GM12865 (cell line): Measurements from ENCODE around the gene CD300C.
A peak's percentile ranks its signal among the peaks of the same experiment; 100 is the strongest.

Source experiments
- DNase-seq: peaks from one replicate; pipeline ENCODE4 v3.0.0; 2010; ENCODE audit warnings: low read depth
- H3K4me3 ChIP-seq: 2 replicates; pipeline ENCODE4 v1.5.1; 2011; ENCODE audit warnings: mild to moderate bottlenecking, low read depth, low read length, control low read depth
- TF ChIP-seq, protein P1 (sequence below): IDR thresholded peaks from 2 replicates; pipeline ENCODE4 v1.5.1; 2011; ENCODE audit warnings: low read length, control low read depth, low read depth, inconsistent platforms; ENCODE audit not compliant: insufficient read depth; ENCODE audit errors: missing control alignments

CD300C gene

GRCh38 chr17:74569020-74570003, 23.4 kb upstream of the CD300C start:
- DNase-seq: no peak
- TF ChIP-seq, protein P1, sequence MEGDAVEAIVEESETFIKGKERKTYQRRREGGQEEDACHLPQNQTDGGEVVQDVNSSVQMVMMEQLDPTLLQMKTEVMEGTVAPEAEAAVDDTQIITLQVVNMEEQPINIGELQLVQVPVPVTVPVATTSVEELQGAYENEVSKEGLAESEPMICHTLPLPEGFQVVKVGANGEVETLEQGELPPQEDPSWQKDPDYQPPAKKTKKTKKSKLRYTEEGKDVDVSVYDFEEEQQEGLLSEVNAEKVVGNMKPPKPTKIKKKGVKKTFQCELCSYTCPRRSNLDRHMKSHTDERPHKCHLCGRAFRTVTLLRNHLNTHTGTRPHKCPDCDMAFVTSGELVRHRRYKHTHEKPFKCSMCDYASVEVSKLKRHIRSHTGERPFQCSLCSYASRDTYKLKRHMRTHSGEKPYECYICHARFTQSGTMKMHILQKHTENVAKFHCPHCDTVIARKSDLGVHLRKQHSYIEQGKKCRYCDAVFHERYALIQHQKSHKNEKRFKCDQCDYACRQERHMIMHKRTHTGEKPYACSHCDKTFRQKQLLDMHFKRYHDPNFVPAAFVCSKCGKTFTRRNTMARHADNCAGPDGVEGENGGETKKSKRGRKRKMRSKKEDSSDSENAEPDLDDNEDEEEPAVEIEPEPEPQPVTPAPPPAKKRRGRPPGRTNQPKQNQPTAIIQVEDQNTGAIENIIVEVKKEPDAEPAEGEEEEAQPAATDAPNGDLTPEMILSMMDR: no peak
- H3K4me3 ChIP-seq: no peak overlapping the region

DNA sequence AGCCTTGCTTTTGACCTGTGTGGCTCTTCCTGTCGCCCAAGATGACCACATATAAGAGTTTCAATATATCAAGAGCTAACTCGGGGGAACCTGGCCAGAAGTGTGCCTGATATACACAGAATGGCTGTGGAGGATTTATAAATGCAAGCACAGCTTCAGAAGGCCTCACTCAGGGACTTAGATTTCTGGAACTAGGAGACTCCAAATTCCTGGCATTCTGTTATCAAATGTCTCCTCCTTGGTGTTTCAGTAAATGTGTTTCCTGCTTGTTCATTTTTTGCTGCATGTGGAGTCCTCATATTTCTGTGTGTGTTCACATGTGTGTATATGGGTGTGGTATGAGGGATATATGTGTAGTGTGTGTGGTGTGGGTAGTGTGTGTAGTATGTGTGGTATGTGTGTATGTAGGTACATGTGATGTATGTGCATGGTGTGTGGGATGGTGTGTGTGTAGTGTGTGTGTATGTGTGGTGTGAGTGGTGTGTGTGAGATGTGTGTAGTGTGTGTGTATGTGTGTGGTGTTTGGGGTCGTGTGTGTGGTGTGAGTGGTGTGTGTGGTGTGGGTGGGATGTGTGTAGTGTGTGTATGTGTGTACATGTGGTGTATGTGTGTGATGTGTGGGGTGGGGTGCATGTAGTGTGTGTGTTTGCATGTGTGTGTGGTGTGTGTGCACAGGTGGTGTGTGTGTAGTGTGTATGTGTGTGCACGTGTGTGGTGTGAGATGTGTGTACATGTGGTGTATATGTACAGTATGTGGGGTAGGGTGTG, 22.4 kb upstream of the CD300C start:
- no peak for DNase-seq
- TF ChIP-seq, protein P1: no peak
- no peak overlapping the region for H3K4me3 ChIP-seq

- DNase-seq: no peak
- TF ChIP-seq, protein P1: no peak
- H3K4me3 ChIP-seq: no peak within 1 kb of the TSS
Measured at GRCh38 chr17:74567397-74567796, 21.5 kb upstream of the CD300C start, which contains the start of gene CD300H. CD300H (minus strand) TSS chr17:74567509.

DNA sequence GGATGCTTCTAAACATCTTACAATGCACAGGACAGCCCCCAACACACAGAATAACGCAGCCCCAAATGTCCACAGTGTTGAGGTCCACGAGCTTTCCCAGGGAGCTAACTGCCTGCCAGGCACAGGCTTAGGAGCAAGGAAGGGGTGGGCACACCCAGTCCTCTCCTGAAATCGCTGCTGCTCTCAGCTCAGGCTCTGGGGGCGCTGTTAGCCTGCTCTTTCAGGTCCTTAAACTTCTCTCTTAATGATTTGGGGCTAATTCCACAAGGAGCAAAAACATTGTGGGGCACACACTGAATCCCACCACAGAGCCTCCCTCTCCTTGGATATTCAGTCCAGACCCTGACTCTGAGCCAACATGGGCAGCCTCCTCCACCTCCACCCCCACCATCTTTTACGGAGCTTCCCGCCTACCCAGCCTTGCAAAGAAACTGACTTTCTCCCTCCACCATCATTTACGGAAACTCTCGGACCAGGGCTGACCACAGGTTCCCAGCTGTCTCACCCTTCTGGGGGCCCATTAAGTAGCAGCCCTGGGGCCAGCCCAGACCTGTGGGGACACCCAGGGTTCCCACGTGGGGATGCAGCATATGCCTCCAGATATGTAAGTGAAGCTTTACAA, 20.3 kb upstream of the CD300C start:
- DNase-seq: peak; percentile 37
- TF ChIP-seq, protein P1: peak; percentile 75

DNA sequence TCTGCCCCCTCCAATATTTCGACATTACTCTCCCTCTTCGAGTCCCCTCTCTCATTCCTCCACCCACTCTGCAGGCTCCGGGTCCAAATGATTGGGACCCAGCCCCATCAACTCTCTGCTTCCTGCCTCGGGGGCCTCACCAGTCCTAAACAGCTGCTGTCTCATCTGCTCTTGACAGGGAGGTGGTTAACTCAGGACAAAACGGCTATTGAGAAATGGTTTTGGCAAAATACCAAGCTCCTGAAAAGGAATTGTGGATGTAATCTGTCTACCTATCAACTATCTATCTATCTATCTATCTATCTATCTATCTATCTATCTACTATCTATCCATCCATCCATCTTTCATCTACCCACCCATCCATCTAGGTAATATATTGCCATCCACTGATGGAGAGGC, 19.2 kb upstream of the CD300C start:
- no peak overlapping the region for H3K4me3 ChIP-seq
- DNase-seq: no peak
- TF ChIP-seq, protein P1: no peak

More for the DNA sequence above, 20.3 kb upstream of the CD300C start:
- no peak overlapping the region for H3K4me3 ChIP-seq

GRCh38 chr17:74563358-74563757, 17.4 kb upstream of the CD300C start:
- no peak for DNase-seq
- H3K4me3 ChIP-seq: no peak overlapping the region
- TF ChIP-seq, protein P1: no peak
